HG02571 (cell line): ENCODE data around the gene CAPN3.

Experiments
- ATAC-seq: cut with Tn5 transposase; IDR thresholded peaks from one replicate; pipeline ENCODE4 v1.9.1; 2021; ENCODE audit warnings: mild to moderate bottlenecking, moderate library complexity; ENCODE audit not compliant: unreplicated experiment

Gene CAPN3

DNA sequence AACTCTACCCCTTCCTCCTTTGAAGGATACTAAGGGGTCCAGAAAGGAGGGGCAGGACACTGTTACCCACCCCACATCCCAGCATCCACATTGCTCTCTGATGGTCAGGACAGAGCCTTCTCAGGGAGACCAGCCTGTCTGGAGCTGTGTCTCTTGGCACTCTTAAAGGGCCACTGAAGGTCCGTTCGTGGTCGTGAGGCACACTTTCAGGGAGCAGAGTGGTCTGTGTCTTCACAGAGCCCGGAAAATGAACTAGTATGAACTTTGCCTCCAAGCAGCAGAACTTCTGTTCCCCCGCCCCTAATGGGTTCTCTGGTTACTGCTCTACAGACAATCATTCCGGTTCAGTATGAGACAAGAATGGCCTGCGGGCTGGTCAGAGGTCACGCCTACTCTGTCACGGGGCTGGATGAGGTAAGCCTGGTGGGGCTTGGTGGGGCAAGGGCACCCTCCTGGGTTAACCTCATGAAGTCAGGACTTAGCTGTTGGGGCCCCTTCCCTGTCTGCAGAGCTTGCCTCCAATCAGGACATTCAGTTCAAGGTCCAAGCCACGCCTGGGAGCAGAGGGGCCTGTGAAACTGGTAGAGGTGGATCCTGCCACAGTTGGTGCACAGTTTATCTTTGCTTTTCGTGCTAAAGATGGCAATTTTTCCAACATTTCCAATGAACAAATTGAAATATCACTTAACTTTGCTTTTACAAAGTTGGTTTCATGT lies 33.2 kb downstream of the CAPN3 start:
- ATAC-seq, result no peak

DNA sequence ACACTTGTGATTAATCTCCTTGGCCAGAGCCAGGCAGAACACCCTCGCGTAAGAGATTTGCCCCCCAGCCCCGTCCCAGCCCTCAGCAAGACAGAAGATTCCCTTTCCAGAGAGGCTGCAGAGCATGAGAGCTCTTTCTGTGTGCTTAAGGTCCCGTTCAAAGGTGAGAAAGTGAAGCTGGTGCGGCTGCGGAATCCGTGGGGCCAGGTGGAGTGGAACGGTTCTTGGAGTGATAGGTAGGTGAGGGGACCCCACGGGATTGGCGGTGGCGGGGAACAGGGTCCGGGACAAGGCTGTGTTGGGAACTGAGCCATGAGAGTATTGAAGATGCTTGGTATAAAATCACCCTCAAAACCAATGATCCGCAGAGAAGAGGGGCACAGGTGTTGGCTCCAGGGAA lies 34.8 kb downstream of the CAPN3 start:
- ATAC-seq, result no peak

DNA sequence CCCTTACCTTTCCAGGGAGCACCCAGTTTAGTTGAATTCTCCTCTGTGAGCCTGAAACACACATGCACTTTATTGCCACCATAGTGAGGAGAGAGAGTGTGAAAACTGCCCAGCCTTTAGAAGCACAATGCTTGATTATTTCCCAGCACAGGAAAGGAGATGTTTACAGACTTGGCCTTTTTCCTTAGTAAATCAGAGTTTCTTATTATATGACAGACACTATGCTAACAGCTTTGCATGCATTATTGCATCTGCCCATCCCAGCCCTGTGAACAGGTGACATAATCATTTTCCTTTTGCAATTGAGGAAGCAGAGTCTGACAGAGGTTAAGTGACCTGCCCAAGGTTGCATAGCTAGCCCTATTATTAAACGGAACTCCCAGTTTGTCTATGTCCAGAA lies 36.5 kb downstream of the CAPN3 start:
- ATAC-seq, result no peak

DNA sequence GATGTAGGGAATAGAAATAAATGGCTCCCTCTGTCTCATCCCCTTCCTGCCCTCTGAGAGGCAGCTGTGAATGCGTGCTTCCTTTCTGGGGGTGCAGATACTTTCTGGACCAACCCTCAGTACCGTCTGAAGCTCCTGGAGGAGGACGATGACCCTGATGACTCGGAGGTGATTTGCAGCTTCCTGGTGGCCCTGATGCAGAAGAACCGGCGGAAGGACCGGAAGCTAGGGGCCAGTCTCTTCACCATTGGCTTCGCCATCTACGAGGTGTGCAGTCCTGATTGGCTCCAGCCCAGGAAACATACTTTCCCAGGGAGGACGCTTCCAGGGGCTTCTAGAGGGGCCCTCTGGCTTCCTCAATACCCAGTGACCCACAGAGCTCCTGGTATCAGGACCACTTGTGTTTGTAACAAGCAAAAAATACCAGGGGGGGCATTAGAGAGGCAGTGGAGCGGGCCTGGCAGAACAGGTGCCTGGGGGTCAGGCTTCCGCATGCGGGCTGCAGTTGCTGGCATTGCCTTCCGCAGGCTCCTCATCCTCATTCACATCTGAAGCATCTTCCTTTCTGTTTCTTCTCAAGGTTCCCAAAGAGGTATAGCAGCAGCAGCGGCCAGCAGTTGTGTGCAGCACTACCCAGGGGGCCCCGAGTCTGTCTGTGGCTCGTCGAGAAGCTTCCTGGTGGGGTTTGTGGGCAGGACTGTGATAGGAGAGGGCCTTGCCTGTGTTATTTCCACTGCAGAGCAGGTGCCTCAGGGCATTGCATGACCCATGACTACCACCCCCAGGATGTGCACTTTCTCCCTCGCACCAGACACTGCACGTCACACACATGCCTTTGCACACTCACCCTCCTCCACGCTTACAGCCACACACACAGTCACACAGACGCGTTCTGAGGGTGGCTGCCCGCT lies 42.5 kb downstream of the CAPN3 start:
- no peak for ATAC-seq

DNA sequence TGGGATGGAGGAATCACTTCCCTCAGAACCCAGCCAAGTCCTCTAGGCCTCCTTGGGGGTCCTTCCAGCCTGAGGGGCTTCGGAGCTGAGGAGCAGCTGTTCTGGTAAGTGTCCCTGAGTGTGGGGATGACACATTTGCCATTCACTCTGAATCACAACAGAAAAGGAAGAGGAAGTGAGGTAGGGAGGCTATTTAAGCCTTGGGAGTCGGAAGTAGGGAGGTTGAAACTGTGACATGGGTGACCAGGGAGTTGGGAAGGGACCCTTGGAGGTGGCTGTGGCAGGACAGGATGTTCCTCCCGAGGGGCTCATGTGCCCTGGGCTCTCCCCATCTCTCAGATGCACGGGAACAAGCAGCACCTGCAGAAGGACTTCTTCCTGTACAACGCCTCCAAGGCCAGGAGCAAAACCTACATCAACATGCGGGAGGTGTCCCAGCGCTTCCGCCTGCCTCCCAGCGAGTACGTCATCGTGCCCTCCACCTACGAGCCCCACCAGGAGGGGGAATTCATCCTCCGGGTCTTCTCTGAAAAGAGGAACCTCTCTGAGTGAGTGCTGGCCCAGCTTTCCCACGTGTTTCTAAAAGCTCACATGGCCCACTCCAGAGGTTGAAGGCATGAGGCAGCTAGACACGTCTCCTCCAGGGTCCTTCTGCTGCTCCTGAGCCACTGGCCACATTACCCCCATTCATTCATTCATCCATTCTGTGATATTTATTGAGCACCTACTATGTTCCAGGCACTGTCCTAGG lies 43.3 kb downstream of the CAPN3 start:
- ATAC-seq, result no peak

DNA sequence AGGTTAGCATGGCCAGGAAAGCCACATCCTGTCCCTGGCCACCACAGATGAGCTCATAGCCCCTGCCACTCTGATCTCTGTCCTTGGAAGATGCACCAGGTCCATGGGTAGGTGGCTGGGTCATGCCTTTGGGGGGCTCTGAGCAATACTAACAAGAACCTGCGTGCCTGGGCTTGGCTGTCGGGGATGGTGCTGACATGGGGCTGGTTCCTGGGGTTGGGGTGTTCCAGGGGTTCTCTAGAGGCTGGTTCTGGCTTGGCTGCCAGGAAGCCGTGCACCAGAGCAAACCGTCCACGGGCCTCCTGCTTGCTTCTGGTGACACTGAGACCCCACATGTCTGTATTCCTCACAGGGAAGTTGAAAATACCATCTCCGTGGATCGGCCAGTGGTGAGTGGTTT lies 44.1 kb downstream of the CAPN3 start:
- no peak for ATAC-seq

DNA sequence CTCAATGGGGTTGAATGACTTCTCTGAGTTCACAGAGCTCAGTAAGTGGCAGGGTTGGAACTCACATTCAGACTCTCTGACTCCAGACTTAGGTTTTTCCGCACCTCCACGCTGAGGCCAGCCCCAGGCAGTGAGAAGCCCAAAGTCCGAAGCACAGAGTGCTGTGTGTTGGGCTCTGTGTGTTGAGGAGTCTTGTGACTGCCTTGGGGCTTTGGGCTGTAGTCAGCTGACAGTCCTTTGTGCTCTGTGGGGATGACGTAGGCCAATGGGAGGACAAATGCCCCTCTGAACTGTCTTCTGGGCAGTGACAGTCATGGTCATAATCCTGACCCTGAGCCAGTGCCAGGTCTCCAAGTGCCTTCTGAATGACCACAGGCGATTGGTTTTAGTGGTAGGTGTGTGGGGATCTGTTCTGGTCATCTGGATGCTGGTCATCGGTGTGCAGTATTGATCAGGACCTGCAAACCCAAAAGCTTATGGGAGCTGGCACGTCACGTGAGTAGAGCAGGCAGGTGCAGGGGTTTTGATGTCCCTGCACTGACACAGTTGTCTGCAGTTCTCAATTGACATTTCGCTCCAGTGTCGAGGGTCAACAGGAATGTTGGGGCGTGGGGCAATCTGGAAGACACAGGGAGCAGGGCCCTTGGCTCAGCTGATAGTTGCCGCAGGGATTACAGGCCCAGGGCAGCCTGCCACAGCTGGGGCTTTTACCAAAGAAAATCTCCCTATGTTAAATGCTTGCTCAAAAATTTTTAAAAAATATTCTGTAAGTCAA lies 45.3 kb downstream of the CAPN3 start:
- no peak for ATAC-seq

DNA sequence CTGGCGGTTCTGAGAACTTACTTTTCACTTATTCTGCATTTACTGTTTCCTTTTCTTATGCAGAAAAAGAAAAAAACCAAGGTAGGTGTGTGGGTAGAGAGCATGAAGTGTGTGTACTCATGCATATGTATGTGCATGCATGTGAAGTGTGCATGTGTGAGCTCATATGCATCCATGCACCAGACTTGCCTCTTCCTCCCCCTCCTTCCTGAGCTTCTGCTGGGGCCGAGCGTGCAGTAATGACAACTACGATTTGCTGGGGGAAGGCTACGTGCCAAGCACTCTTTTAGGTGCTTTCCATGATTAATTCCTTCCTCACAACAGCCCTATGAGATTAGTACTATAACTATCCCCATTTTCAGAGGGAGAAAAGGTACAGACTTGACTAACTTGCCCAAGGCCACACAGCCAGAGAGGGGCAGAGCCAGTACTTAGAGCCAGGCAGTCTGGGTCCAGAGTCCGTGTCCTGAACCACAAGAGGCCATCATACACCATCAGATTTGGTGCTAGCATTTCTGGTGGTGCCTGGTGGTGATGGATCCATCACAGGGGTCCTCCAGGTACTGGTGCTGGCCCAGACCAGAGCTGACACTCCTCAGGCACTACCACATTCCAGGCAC lies 46.7 kb downstream of the CAPN3 start:
- ATAC-seq, result no peak

DNA sequence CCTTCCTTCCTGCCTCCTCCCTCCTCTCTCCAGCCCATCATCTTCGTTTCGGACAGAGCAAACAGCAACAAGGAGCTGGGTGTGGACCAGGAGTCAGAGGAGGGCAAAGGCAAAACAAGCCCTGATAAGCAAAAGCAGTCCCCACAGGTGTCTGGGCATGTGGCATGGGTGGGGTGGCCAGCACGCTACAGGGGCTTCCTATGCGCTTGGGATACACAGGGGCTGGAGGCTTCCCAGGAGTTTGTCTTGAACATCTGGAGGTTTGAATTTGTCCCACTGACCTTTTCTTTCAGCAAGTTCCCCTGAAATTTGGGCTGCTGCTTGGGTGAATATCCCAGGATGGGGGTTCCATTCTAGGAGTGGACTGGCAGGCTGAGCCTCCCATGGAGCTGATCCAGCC lies 48.9 kb downstream of the CAPN3 start:
- ATAC-seq, result no peak

DNA sequence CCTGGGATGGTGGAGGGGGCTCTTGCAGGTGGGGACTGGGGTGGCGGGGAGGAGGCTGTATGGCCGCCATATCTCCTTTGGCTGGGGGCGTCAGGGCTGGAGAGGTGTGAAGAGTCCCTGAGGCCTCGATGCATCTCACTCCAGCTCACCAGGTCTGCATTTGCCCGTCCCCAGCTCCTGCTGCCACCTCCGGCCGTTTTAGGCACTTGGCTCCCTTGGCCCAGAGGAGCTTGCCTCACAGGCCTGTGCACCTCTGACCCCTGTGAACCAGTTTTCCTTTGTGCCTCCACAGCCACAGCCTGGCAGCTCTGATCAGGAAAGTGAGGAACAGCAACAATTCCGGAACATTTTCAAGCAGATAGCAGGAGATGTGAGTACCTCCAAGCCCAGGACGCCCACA lies 49.7 kb downstream of the CAPN3 start:
- no peak for ATAC-seq

DNA sequence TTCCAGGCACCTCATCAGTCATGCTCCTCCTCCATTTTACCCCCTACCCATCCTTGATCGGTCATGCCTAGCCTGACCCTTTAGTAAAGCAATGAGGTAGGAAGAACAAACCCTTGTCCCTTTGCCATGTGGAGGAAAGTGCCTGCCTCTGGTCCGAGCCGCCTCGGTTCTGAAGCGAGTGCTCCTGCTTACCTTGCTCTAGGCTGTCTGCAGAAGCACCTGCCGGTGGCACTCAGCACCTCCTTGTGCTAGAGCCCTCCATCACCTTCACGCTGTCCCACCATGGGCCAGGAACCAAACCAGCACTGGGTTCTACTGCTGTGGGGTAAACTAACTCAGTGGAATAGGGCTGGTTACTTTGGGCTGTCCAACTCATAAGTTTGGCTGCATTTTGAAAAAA lies 52.6 kb downstream of the CAPN3 start:
- no peak for ATAC-seq

DNA sequence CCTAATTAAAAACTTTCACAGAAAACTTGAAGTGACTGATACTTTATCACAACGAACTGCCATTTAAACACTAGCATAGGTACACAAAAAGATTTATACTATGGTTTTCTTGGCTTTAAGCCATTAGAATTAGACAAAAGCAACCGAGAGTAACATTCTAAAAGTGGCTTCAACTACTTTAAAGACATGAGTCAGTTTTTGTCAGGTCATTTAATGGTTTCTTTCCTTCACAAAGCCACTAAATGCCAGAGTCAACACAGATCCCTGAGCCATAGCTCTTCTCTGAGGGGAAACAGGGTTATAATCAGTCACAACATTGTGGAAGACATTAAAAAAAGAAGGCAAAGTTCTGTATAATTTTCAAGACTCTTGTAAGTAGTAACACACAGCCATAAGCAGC lies 54.6 kb downstream of the CAPN3 start:
- no peak for ATAC-seq

DNA sequence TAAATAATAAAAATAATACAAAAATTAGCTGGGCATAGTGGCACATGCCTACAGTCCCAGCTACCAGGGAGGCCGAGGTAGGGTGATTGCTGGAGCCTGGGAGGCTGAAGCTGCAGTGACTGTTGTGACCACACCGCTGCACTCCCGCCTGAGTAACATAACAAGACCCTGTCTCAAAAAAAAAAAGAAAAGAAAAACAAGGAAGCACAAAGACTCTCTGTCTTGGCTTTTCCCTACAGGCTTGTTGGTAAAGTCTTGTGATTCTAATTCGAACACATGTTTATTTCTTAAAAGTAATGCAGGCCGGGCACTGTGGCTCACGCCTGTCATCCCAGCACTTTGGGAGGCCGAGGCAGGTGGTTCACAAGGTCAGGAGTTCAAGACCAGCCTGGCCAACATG lies 60.1 kb downstream of the CAPN3 start:
- no peak for ATAC-seq

DNA sequence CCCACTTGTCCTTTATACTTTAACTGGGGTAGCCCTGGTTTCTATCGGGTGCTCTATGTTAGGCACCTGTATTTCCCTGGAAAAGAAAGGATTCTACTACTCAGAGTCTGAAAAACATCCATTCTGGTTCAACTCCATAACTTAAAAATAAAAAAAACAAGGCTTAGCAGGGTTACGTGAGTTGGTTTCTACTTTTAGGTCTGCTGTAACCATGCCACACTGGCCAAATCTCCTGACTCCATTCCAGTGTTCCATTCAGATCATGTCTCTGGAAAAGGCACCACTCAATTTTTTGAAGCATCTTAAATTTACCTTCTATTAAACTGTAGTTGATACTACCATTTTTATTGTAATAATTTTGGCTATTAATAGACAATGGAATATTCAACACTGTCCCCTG lies 62.1 kb downstream of the CAPN3 start:
- ATAC-seq, result no peak

DNA sequence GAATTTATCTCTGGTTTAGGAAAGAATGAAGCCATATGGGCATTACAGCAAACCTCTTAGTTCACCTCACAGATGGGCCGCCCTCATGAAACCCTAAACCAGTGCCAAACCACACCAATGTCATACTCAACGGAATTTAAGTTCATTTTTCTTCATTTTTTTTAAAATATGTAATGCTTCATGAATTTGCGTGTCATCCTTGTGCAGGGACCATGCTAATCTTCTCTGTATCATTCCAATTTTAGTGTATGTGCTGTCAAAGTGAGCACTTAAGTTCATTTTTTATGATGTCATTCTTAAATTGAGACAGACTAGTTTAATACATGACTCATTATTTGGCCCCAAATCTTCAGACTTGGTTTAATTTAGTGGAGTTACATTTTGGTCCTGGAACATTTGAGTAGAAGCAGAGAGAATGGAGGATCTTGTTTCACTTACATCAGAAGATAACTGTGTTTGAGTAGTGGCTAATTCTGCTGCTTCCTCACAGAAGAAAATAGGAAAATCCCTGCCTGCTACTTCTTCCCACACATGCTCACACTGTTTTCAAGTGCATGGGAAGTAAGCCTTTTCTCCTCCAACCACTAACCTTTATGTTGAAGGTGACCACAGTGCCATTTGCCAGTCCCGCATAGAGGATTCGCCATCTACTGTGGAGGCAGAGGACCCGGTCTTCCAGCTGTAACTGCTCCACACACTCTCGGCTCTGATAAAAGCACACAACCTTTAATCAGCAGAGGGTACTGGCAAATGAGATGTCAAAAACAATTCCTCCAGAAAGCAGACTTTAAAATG lies 68.3 kb downstream of the CAPN3 start:
- no peak for ATAC-seq

DNA sequence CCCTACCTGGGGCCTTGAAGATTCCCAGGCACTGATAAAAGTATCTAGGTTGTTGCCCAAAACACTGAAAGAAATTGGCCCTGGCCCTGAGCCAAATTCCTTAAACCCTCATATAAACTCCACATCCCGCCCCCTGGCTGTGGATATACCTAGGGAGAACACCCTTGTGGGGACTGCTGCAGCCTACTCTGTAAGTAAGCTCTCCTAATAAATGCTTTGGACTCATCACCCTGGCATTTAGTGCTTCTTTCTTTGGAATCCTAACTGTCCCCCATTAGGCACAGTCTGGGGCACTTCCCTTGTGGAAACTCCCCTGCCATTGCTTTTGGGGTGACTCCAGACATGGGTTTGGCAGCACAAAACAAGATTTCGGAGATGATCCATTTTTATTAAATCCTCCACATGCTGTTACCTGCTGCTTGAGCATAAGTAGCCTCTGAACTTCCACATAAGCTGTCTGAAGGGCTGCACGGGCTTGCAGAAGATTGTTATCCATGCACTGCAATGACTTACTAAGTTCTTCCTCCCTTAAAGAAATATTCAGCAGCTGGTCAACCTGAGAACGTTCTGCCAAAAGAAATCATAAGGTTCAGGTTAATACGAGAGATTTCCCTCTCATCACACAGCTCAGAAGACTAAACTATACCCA lies 85.2 kb downstream of the CAPN3 start:
- no peak for ATAC-seq

DNA sequence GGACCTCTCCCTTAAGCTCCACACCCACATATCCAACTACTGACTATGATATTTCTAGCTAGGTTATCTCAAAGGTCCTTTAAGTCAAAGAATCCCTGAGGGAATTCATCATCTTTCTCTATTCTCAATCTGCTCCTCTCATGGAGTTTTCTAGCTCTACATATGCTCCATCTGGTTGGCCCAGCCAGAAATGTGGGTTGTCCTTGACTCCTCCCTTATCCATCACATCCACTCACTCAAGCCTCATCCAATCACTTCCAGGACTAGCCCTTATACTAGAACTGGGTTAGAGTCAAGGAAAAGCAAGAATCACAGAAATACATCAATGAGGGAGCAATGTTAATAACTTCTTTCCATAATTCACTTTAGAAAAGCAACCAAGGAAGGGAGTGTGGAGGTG lies 86.2 kb downstream of the CAPN3 start:
- ATAC-seq, result no peak

DNA sequence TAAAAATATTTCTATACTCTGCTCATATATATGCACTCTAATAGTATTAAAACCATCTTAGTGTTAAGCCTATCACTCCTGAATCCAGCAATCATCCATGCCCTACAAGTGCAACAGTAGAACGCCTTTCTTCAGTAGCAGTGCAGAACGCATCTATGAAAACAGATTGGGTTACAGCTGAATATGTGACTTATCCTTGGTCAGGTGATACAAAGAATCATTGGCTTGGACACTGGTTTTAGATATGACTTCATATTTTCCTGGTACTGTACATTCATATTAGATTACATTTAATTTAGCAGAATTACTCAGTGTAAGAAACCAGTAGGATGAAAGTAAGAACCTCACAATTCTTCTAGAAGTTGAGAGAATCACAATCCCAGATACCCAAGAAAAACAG lies 88.3 kb downstream of the CAPN3 start:
- ATAC-seq, result no peak

DNA sequence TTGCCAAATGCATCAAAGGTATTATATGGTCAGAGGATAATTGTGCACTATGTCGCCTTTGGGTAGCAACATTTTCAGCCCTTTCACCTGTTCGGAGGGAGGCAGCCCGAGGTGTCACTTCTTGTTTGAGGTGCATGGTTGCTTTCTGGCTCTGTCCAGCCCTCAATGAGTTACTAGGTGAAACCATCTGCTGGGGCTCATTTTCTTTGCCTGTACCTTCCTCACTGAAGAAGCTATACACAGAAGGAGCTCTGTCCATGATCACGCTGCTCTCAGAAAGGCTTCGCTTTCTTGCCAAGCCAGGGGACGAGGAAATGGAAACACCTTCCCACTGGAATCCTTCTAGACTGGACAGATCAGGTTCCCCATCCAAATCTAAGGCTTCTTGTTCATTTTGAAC lies 89.0 kb downstream of the CAPN3 start:
- no peak for ATAC-seq
